Suppressor macrophage treated with lipopolysaccharide for 4 hours (primary cell): ENCODE data around the gene GCNT1.
"Not testable (repeated sequence)": the region's sequence is repeated elsewhere in the genome, so short reads cannot be mapped to it uniquely, and the experiment has no call there.

Source experiments
- DNase-seq: peaks from one replicate; pipeline ENCODE4 v3.0.0-alpha.2; 2020

Gene GCNT1

GRCh38 chr9:76444322-76444929 is 14.6 kb upstream of the GCNT1 start:
- DNase-seq: no peak

DNA sequence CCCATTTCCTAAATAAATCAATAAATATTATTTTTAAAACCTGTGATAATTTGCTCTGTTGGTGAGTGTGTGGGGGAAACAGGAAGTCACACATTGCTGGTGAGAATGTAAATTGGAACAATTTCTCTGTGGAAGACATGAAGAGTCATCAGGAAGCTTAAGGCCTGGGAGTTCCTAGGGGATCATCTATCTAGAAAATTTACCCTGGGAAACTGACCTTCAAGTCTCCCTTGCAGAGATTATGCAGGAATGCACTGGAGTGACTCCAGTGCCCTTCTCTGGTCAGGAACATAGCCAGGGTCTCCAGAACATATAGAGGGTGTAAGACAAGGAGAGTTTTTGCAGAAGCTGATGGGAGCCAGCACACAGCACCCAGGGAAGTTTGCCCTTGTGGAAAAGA is 13.0 kb upstream of the GCNT1 start:
- DNase-seq: no peak

GRCh38 chr9:76448501-76448900 is 10.5 kb upstream of the GCNT1 start:
- DNase-seq: no peak

- DNase-seq: no peak
These were observed 7.7 kb upstream of the GCNT1 start for GRCh38 chr9:76451234-76451633.

DNA sequence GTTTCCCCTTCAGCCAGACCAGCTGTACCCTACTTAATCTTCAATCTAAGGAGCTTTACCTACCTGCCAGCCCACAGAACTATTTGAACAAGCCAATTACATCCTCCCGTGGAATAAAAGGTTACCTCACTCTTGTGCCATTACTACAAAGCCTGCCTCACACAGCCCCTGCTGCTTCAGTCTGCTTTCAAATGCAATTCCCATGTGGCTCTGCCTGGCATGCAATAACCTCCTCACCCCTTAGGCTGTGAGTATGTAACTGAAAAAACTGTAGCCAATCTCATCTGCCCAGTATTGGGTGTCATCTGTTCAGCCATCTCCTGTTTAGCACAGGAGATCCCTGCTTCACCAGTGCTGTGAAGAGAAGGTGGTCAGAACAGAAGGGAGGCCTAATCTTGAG is 6.1 kb upstream of the GCNT1 start:
- no peak for DNase-seq

- no peak for DNase-seq
These were observed 5.2 kb upstream of the GCNT1 start for GRCh38 chr9:76453785-76454184.

- no peak for DNase-seq
These were observed 4.7 kb upstream of the GCNT1 start for GRCh38 chr9:76454311-76454710.

GRCh38 chr9:76456202-76456926 is 2.6 kb upstream of the GCNT1 start:
- no peak for DNase-seq

GRCh38 chr9:76459694-76460635 is 983 bp downstream of the GCNT1 start:
- DNase-seq: peak; percentile 55

GRCh38 chr9:76462126-76462525 is 3.1 kb downstream of the GCNT1 start:
- no peak for DNase-seq

- no peak for DNase-seq
These were observed 4.2 kb downstream of the GCNT1 start for GRCh38 chr9:76463211-76463610.

DNA sequence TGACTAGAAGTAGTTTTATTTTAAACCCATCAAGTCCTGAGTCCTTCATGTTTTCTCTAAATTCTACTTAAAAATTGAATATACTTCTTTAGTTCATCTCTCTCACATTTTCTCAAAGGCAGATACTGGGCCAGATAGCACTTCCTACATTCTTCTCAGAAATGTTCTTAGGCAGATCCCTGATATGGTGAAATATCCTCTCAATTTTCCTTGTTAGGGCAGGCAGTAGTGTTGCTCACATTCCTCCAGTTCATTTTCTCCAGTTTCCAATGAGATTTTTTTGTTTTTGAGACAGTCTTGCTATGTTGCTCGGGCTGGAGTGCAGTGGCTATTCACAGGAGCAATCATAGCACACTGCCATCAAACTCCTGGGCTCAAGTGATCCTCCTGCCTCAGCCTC is 5.7 kb downstream of the GCNT1 start:
- no peak for DNase-seq

DNA sequence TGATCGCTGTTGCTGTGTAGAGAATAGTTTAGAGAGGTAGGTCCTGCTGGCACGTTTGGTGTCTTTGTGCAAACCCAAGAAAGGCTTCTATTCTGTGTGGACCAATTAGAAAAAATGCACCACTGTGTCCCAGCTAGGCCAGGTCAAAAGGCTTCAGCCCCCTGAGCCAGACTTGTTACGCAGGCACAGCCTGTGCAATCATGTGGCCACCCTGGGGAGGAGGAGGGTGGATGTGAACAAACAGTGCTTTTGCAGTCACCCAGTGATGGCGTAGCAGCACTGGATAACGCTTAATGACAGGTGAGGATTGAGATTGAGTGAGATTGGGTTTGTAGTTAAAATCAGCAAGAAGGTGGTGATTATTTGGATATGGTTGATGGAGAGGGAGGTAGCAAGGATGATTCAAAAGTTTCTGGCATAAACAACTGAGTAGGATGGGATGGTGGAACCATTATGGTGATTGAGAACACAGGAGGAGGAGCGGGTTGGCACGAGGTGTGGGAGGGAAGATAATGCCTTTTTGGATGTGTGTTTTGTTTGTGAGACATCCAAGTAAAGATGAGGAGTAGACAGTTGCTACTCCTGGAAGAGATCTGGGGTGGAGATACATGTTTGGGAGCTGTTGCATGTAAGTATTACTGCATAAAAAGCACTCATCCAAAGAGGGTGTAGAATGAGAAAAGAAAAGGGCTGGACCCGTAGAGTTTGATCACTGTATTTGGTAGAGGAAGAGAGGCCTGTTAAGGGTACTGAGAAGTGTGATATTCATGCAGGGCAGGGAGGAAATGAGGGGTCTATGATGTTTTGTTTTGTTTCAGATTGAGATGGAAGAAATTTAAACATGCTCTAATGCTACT is 6.7 kb downstream of the GCNT1 start:
- DNase-seq: no peak

DNA sequence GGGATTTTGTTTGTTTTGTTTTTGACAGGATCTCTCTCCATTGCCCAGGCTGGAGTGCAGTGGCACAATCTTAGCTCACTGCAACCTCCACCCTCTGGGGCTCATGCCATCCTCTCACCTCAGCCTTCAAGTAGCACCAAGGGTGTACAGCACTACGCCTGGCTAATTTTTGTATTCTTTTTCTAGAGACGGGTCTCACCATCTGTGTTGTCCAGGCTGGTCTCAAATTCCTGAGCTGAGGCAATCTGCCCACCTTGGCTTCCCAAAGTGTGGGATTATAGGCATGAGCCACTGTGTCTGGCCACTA is 7.3 kb downstream of the GCNT1 start:
- no peak for DNase-seq

- DNase-seq: no peak
These were observed 15.4 kb downstream of the GCNT1 start for GRCh38 chr9:76474419-76474818.

GRCh38 chr9:76475686-76476085 is 16.7 kb downstream of the GCNT1 start:
- DNase-seq: peak; percentile 67

- DNase-seq: not testable (repeated sequence)
These were observed 18.8 kb downstream of the GCNT1 start for GRCh38 chr9:76477818-76478217.

- DNase-seq: no peak
These were observed 19.2 kb downstream of the GCNT1 start for GRCh38 chr9:76478226-76478625.

GRCh38 chr9:76479337-76479736 is 20.4 kb downstream of the GCNT1 start:
- not testable (repeated sequence) for DNase-seq

DNA sequence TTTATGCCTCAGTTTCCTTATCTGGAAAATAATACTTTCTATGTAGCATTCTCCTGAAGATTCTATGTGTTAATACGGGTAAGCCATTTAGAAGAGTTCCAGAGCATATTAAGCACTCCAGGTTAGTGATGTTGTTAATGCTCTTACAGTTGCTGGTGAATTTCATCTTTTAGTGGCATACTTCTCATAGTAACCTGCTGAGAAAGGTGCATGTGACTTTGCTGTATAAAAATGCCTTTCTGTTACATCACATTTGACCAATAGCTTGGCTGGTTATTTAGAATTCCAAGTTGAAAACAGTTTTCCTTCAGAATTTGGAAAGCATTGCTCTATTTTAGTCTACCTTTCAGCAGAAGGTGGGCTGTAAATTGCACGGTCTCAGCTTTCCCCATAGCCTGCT is 27.2 kb downstream of the GCNT1 start:
- no peak for DNase-seq

GRCh38 chr9:76490249-76490990 is 31.4 kb downstream of the GCNT1 start:
- DNase-seq: peak; percentile 15

GRCh38 chr9:76491056-76491455 is 32.1 kb downstream of the GCNT1 start:
- peak; percentile 51 for DNase-seq
